Esophagus squamous epithelium (tissue), 4 donors: ENCODE measurements around the gene TJAP1.

Experiments used
- CTCF ChIP-seq, 6 experiments: fragments of 450-650 bp in 4 of 6; fragments of 200-600 bp in 2 of 6; sonication (generic) in 2 of 6; IDR thresholded peaks; one replicate each; pipeline ENCODE4 v1.5.1; 2016 to 2019; ENCODE audit warnings: antibody characterized with exemption in 6 of 6, mild to moderate bottlenecking in 4 of 6, moderate library complexity in 4 of 6
- POLR2A ChIP-seq, 4 donors: fragments of 450-650 bp; IDR thresholded peaks; one replicate each; pipeline ENCODE4 v1.6.1; 2017; ENCODE audit warnings: antibody characterized with exemption in 4 of 4, mild to moderate bottlenecking in 4 of 4, moderate library complexity in 3 of 4

- TF ChIP-seq CTCF (IDR thresholded peaks at IDR 0.05) (no peak), POLR2A (IDR thresholded peaks at IDR 0.05) (no peak)
Observed at GRCh38 chr6:43494321-43494720, 17.0 kb downstream of the TJAP1 start.
